HepG2 (cell line): ENCODE results near the gene COL18A1. TPM values are rescaled to one million over a fixed set of nuclear protein-coding genes. Genes with fewer than 3 reads are reported as not detected.

Experiments
- ADNP ChIP-seq: sonication (generic); formaldehyde crosslinking; IDR thresholded peaks from 2 replicates; pipeline ENCODE4 v1.4.0; 2020; ENCODE audit warnings: missing genetic modification reagents
- AGO2 ChIP-seq: fragments of 200-400 bp; formaldehyde crosslinking; optimal IDR thresholded peaks from 2 replicates; pipeline ENCODE3; 2017; ENCODE audit warnings: mild to moderate bottlenecking, low read depth, low read length, moderate library complexity
- CCAR2 ChIP-seq: fragments of 200-400 bp; formaldehyde crosslinking; optimal IDR thresholded peaks from 2 replicates; pipeline ENCODE3; 2018; ENCODE audit warnings: low read depth, mild to moderate bottlenecking, low read length, moderate library complexity
- EED ChIP-seq: sonication (generic); formaldehyde crosslinking; IDR thresholded peaks from 2 replicates; pipeline ENCODE4 v1.5.0; 2020; ENCODE audit warnings: mild to moderate bottlenecking, missing genetic modification reagents
- HOXD1 ChIP-seq: sonication (generic); formaldehyde crosslinking; IDR thresholded peaks from 2 replicates; pipeline ENCODE4 v1.5.0; 2020; ENCODE audit warnings: missing genetic modification reagents
- ISX ChIP-seq: sonication (generic); formaldehyde crosslinking; conservative IDR thresholded peaks from 2 replicates; pipeline ENCODE4 v1.5.0; 2020; ENCODE audit warnings: missing genetic modification reagents
- MNT ChIP-seq: fragments of 450-650 bp; IDR thresholded peaks from 2 replicates; pipeline ENCODE4 v1.6.1; 2016
- NPAS2 ChIP-seq: sonication (generic); formaldehyde crosslinking; IDR thresholded peaks from 2 replicates; pipeline ENCODE4 v1.8.0; 2022; ENCODE audit warnings: mild to moderate bottlenecking, missing genetic modification reagents, borderline replicate concordance
- PCBP1 ChIP-seq: fragments of 200-400 bp; formaldehyde crosslinking; IDR thresholded peaks from 2 replicates; pipeline ENCODE4 v1.6.1; 2017; ENCODE audit warnings: mild to moderate bottlenecking, low read depth, low read length, borderline replicate concordance
- POLR2A ChIP-seq, 2 experiments: IDR thresholded peaks; 2 replicates each; pipeline ENCODE4 v1.6.1; 2011; ENCODE audit warnings: low read depth in 2 of 2, low read length in 2 of 2, mild to moderate bottlenecking in 1 of 2, moderate library complexity in 1 of 2; ENCODE audit not compliant: insufficient read depth in 1 of 2
- SMAD1 ChIP-seq: sonication (generic); formaldehyde crosslinking; IDR thresholded peaks from 2 replicates; pipeline ENCODE4 v1.4.0; 2020; ENCODE audit warnings: missing genetic modification reagents, low read depth, mild to moderate bottlenecking, borderline replicate concordance
- ZNF253 ChIP-seq: sonication (generic); formaldehyde crosslinking; IDR thresholded peaks from 2 replicates; pipeline ENCODE4 v1.8.0; 2022; ENCODE audit warnings: mild to moderate bottlenecking, missing genetic modification reagents, borderline replicate concordance
- ZNF333 ChIP-seq: sonication (generic); formaldehyde crosslinking; IDR thresholded peaks from 2 replicates; pipeline ENCODE4 v1.4.0; 2020; ENCODE audit warnings: mild to moderate bottlenecking, missing genetic modification reagents, borderline replicate concordance
- ZNF382 ChIP-seq: sonication (generic); formaldehyde crosslinking; IDR thresholded peaks from 2 replicates; pipeline ENCODE4 v1.5.0; 2020; ENCODE audit warnings: missing genetic modification reagents, mild to moderate bottlenecking, borderline replicate concordance
- ZNF407 ChIP-seq: sonication (generic); formaldehyde crosslinking; IDR thresholded peaks from one replicate; pipeline ENCODE4 v1.5.1; 2020; ENCODE audit warnings: mild to moderate bottlenecking, missing genetic modification reagents; ENCODE audit errors: not compliant biosample characterization
- ZNF431 ChIP-seq: sonication (generic); formaldehyde crosslinking; IDR thresholded peaks from 2 replicates; pipeline ENCODE4 v1.9.0; 2022; ENCODE audit warnings: missing genetic modification reagents, low read depth, mild to moderate bottlenecking, borderline replicate concordance
- ZNF546 ChIP-seq: sonication (generic); formaldehyde crosslinking; conservative IDR thresholded peaks from 2 replicates; pipeline ENCODE4 v1.8.1; 2023; ENCODE audit warnings: mild to moderate bottlenecking, missing genetic modification reagents
- ZNF713 ChIP-seq: sonication (generic); formaldehyde crosslinking; IDR thresholded peaks from 2 replicates; pipeline ENCODE4 v1.4.0; 2020; ENCODE audit warnings: mild to moderate bottlenecking, missing genetic modification reagents
- polyA plus RNA-seq, 8 experiments: library from polyadenylated mRNA; depleted of rRNA in 3 of 8; stranded (reverse) in 7 of 8; unstranded in 1 of 8; fragments of >200 nt; fragmentation: Illumina TruSeq in 4 of 8; extraction: Trizol in 4 of 8; gene quantifications; 2 replicates each; pipeline versions ENCODE4 v1.2.1 to v1.2.3, GENCODE V29; 2011 to 2016; ENCODE audit warnings: low read depth in 4 of 8, missing spikeins in 1 of 8, mixed read lengths in 1 of 8; ENCODE audit not compliant: insufficient read depth in 1 of 8
- total RNA-seq, 5 experiments: library from RNA; depleted of rRNA; stranded (reverse); fragments of >200 nt; fragmentation: Illumina TruSeq; extraction: Trizol; gene quantifications; 2 replicates each; pipeline ENCODE4 v1.2.3, GENCODE V29; 2016; ENCODE audit warnings: low read depth in 1 of 5
- TF ChIP-seq, protein P1 (sequence below): sonication (generic); formaldehyde crosslinking; IDR thresholded peaks from 2 replicates; pipeline ENCODE4 v1.8.1; 2022; ENCODE audit warnings: mild to moderate bottlenecking, missing genetic modification reagents

Gene COL18A1
- total and polyA plus RNA-seq, 2 of the 13 experiments (the other 11 are each of a cell fraction or from before 2014, with no cell fraction given): 79.0 to 102 TPM

- TF ChIP-seq MNT: peak; percentile 45; the same call in 1 of the 2 replicates
- no peak for TF ChIP-seq ISX (CRISPR knock-in tag)
- TF ChIP-seq SMAD1: peak; percentile 76; the same call in 1 of the 2 replicates
- TF ChIP-seq ZNF253 (CRISPR knock-in tag): no peak
- TF ChIP-seq ZNF546 (CRISPR knock-in tag): no peak
- no peak for TF ChIP-seq ZNF431 (CRISPR knock-in tag)
- peak; percentile 78 for TF ChIP-seq ZNF407 (CRISPR knock-in tag)
- no peak for TF ChIP-seq PCBP1
- TF ChIP-seq ZNF713: no peak
- TF ChIP-seq HOXD1: peak; percentile 38; the same call in 1 of the 2 replicates
- TF ChIP-seq, protein P1, sequence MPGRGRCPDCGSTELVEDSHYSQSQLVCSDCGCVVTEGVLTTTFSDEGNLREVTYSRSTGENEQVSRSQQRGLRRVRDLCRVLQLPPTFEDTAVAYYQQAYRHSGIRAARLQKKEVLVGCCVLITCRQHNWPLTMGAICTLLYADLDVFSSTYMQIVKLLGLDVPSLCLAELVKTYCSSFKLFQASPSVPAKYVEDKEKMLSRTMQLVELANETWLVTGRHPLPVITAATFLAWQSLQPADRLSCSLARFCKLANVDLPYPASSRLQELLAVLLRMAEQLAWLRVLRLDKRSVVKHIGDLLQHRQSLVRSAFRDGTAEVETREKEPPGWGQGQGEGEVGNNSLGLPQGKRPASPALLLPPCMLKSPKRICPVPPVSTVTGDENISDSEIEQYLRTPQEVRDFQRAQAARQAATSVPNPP: no peak
- TF ChIP-seq EED (CRISPR knock-in tag): no peak
- TF ChIP-seq POLR2A (IDR thresholded peaks at IDR 0.05; ENCODE audit: insufficient read depth in 1 of 2, low read depth in 2 of 2, low read length in 2 of 2): peak in 1 of 2 experiments; percentile 46; a peak in 2 of 4 replicates
- no peak for TF ChIP-seq ZNF333 (CRISPR knock-in tag)
- peak; percentile 54 for TF ChIP-seq AGO2
- TF ChIP-seq ZNF382 (CRISPR knock-in tag): no peak
- TF ChIP-seq CCAR2: no peak
- no peak for TF ChIP-seq ADNP (CRISPR knock-in tag)
- no peak for TF ChIP-seq NPAS2 (CRISPR knock-in tag)
Observed at GRCh38 chr21:45555557-45556301, 150.8 kb downstream of the COL18A1 start (continued).
